GM21390 (cell line): Measurements from ENCODE around the gene YWHAG.
A peak's percentile ranks its signal among the peaks of the same experiment; 100 is the strongest.
"Not testable (repeated sequence)": the region's sequence is repeated elsewhere in the genome, so short reads cannot be mapped to it uniquely, and the experiment has no call there.

Experiments used
- ATAC-seq: cut with Tn5 transposase; IDR thresholded peaks from one replicate; pipeline ENCODE4 v1.9.1; 2021; ENCODE audit not compliant: unreplicated experiment

The YWHAG gene

GRCh38 chr7:76358481-76359110 lies at the start of gene YWHAG:
TSS of gene YWHAG (minus strand) at chr7:76358991. CDS start at chr7:76358808, 183 bp downstream.
- peak; percentile 61 for ATAC-seq

GRCh38 chr7:76408121-76408560 lies 49.4 kb upstream of the YWHAG start:
- ATAC-seq: no peak

GRCh38 chr7:76407718-76408117 lies 48.9 kb upstream of the YWHAG start:
- ATAC-seq: no peak

GRCh38 chr7:76405738-76406137 lies 46.9 kb upstream of the YWHAG start:
- ATAC-seq: no peak

- ATAC-seq: no peak
Measured at GRCh38 chr7:76403780-76404494, 45.1 kb upstream of the YWHAG start.

GRCh38 chr7:76403097-76403496 lies 44.3 kb upstream of the YWHAG start:
- ATAC-seq: not testable (repeated sequence)

- ATAC-seq: no peak
Measured at GRCh38 chr7:76400248-76400647, 41.5 kb upstream of the YWHAG start.

GRCh38 chr7:76397409-76398183 lies 38.8 kb upstream of the YWHAG start:
- ATAC-seq: no peak

GRCh38 chr7:76396864-76397263 lies 38.1 kb upstream of the YWHAG start:
- no peak for ATAC-seq

- ATAC-seq: no peak
Measured at GRCh38 chr7:76395965-76396726, 37.4 kb upstream of the YWHAG start.

GRCh38 chr7:76395605-76395964 lies 36.8 kb upstream of the YWHAG start:
- not testable (repeated sequence) for ATAC-seq

- no peak for ATAC-seq
Measured at GRCh38 chr7:76394957-76395356, 36.2 kb upstream of the YWHAG start.

- ATAC-seq: peak; percentile 87
Measured at GRCh38 chr7:76393116-76394031, 34.6 kb upstream of the YWHAG start.

- no peak for ATAC-seq
Measured at GRCh38 chr7:76392531-76393115, 33.8 kb upstream of the YWHAG start.

GRCh38 chr7:76390092-76390491 lies 31.3 kb upstream of the YWHAG start:
- no peak for ATAC-seq

GRCh38 chr7:76387789-76388188 lies 29.0 kb upstream of the YWHAG start:
- not testable (repeated sequence) for ATAC-seq

- no peak for ATAC-seq
Measured at GRCh38 chr7:76386691-76387260, 28.0 kb upstream of the YWHAG start.

GRCh38 chr7:76383089-76383944 lies 24.5 kb upstream of the YWHAG start:
- ATAC-seq: no peak
